ENCODE data around the gene HDAC4. TPM values are rescaled to one million over a fixed set of nuclear protein-coding genes. Genes with fewer than 3 reads are reported as not detected.

Gene HDAC4
- total RNA-seq, 2 donors from 2014 or later: 34.1 to 39.1 TPM

GRCh38 chr2:239406316-239406995 is 5.6 kb upstream of the HDAC4 start:
- Mint-ChIP-seq H3K27ac (no peak overlapping the region), H3K36me3 (peaks cover 15 to 18% of the 10 kb centered on the region in 2 donors), H3K9me3 (no peaks in the 10 kb centered on the region)
- no peak for ATAC-seq
- no peak for DNase-seq (ENCODE audit: low spot score in 2 of 2)

GRCh38 chr2:239405071-239405470 is 4.3 kb upstream of the HDAC4 start:
- no peaks in the 10 kb centered on the region for H3K9me3 Mint-ChIP-seq
- peaks cover 15 to 18% of the 10 kb centered on the region in 2 donors for H3K36me3 Mint-ChIP-seq
- H3K27ac Mint-ChIP-seq: no peak overlapping the region
- DNase-seq (ENCODE audit: low spot score in 2 of 2) (no peak), ATAC-seq (no peak)

- DNase-seq (ENCODE audit: low spot score in 2 of 2): no peak
- Mint-ChIP-seq H3K36me3 (peaks cover 18 to 19% of the 10 kb centered on the region in 2 donors), H3K9me3 (no peaks in the 10 kb centered on the region), H3K27ac (peak overlapping the region; percentile 86 to 100)
- no peak for ATAC-seq
Measured at GRCh38 chr2:239402666-239403065, 1.8 kb upstream of the HDAC4 start.

GRCh38 chr2:239401881-239402233 is 1.0 kb upstream of the HDAC4 start:
- H3K9me3 Mint-ChIP-seq: no peaks in the 10 kb centered on the region
- peak overlapping the region; percentile 97 to 100 for H3K27ac Mint-ChIP-seq
- peak; percentile 10 to 14 for ATAC-seq
- peaks cover 18 to 19% of the 10 kb centered on the region in 2 donors for H3K36me3 Mint-ChIP-seq
- no peak for DNase-seq (ENCODE audit: low spot score in 2 of 2)

- ATAC-seq: peak; percentile 91 to 92
- peak; percentile 98 to 100 for DNase-seq (ENCODE audit: low spot score in 2 of 2)
- Mint-ChIP-seq H3K36me3 (peaks cover 18 to 19% of the 10 kb centered on the region in 2 donors), H3K27ac (peak overlapping the region; percentile 97 to 100), H3K9me3 (no peaks in the 10 kb centered on the region)
Measured at GRCh38 chr2:239401067-239401880, 454 bp upstream of the HDAC4 start.

GRCh38 chr2:239399921-239400595 is 762 bp downstream of the HDAC4 start:
- DNase-seq (ENCODE audit: low spot score in 2 of 2): no peak
- no peak for ATAC-seq
- no peaks in the 10 kb centered on the region for H3K9me3 Mint-ChIP-seq
- peak overlapping the region; percentile 90 to 95 for H3K27ac Mint-ChIP-seq
- H3K36me3 Mint-ChIP-seq: peaks cover 18 to 19% of the 10 kb centered on the region in 2 donors

GRCh38 chr2:239399433-239399920 is 1.3 kb downstream of the HDAC4 start:
- peaks cover 18 to 19% of the 10 kb centered on the region in 2 donors for H3K36me3 Mint-ChIP-seq
- DNase-seq (ENCODE audit: low spot score in 2 of 2) (peak in 1 of 2 donors; percentile 31), ATAC-seq (no peak)
- H3K9me3 Mint-ChIP-seq: no peaks in the 10 kb centered on the region
- H3K27ac Mint-ChIP-seq: peak overlapping the region; percentile 90 to 95

GRCh38 chr2:239398521-239398921 is 2.3 kb downstream of the HDAC4 start:
- Mint-ChIP-seq H3K36me3 (peaks cover 18 to 19% of the 10 kb centered on the region in 2 donors), H3K9me3 (no peaks in the 10 kb centered on the region), H3K27ac (no peak overlapping the region)
- ATAC-seq (no peak), DNase-seq (ENCODE audit: low spot score in 2 of 2) (no peak)

GRCh38 chr2:239397931-239398471 is 2.8 kb downstream of the HDAC4 start:
- no peaks in the 10 kb centered on the region for H3K9me3 Mint-ChIP-seq
- H3K27ac Mint-ChIP-seq: no peak overlapping the region

GRCh38 chr2:239396881-239397681 is 3.7 kb downstream of the HDAC4 start:
- H3K36me3 Mint-ChIP-seq: peaks cover 3 to 8% of the 10 kb centered on the region in 2 donors
- no peak overlapping the region for H3K27ac Mint-ChIP-seq
- ATAC-seq (no peak), DNase-seq (ENCODE audit: low spot score in 2 of 2) (peak in 1 of 2 donors; percentile 54)
- no peaks in the 10 kb centered on the region for H3K9me3 Mint-ChIP-seq

More at GRCh38 chr2:239397931-239398471, 2.8 kb downstream of the HDAC4 start:
- no peak for DNase-seq (ENCODE audit: low spot score in 2 of 2)
- peaks cover 12 to 17% of the 10 kb centered on the region in 2 donors for H3K36me3 Mint-ChIP-seq
- ATAC-seq: no peak

GRCh38 chr2:239395524-239395923 is 5.3 kb downstream of the HDAC4 start:
- DNase-seq (ENCODE audit: low spot score in 2 of 2) (no peak), ATAC-seq (no peak)
- Mint-ChIP-seq H3K36me3 (peaks cover 0 to 4% of the 10 kb centered on the region in 2 donors), H3K9me3 (no peaks in the 10 kb centered on the region), H3K27ac (no peak overlapping the region)

GRCh38 chr2:239394978-239395377 is 5.8 kb downstream of the HDAC4 start:
- DNase-seq (ENCODE audit: low spot score in 2 of 2) (no peak), ATAC-seq (no peak)
- Mint-ChIP-seq H3K36me3 (peaks cover 0 to 4% of the 10 kb centered on the region in 2 donors), H3K27ac (no peak overlapping the region), H3K9me3 (no peaks in the 10 kb centered on the region)

GRCh38 chr2:239394346-239394945 is 6.4 kb downstream of the HDAC4 start:
- ATAC-seq: no peak
- peaks cover under 1 to 2% of the 10 kb centered on the region in 2 donors for H3K36me3 Mint-ChIP-seq
- H3K27ac Mint-ChIP-seq: no peak overlapping the region
- H3K9me3 Mint-ChIP-seq: no peaks in the 10 kb centered on the region
- DNase-seq (ENCODE audit: low spot score in 2 of 2): no peak

GRCh38 chr2:239393941-239394340 is 6.9 kb downstream of the HDAC4 start:
- H3K9me3 Mint-ChIP-seq: no peaks in the 10 kb centered on the region
- DNase-seq (ENCODE audit: low spot score in 2 of 2) (no peak), ATAC-seq (no peak)
- H3K27ac Mint-ChIP-seq: no peak overlapping the region
- peaks cover 0 to 5% of the 10 kb centered on the region in 2 donors for H3K36me3 Mint-ChIP-seq

GRCh38 chr2:239393388-239393940 is 7.4 kb downstream of the HDAC4 start:
- H3K9me3 Mint-ChIP-seq: no peaks in the 10 kb centered on the region
- peak in 1 of 2 donors; percentile 36 for ATAC-seq
- no peak for DNase-seq (ENCODE audit: low spot score in 2 of 2)
- peak overlapping the region in 1 of 2 donors; percentile 79 for H3K27ac Mint-ChIP-seq
- H3K36me3 Mint-ChIP-seq: peaks cover 0 to 7% of the 10 kb centered on the region in 2 donors

Measured in activated naive CD4-positive, alpha-beta T cell treated with anti-CD3 and anti-CD28 coated beads, Interleukin-2, amount 50 U/mL, for 72 hours (primary cell).